Neural progenitor cell (in vitro differentiated cells): Measurements from ENCODE around the gene DDX52.

Experiments
- CTCF ChIP-seq: fragments of 200-600 bp; sonication (generic); IDR thresholded peaks from 2 replicates; pipeline ENCODE4 v1.5.1; 2017; ENCODE audit warnings: antibody characterized with exemption, mild to moderate bottlenecking
- EZH2 ChIP-seq: fragments of 200-600 bp; sonication (generic); IDR thresholded peaks from 2 replicates; pipeline ENCODE4 v1.6.1; 2017; ENCODE audit warnings: antibody characterized with exemption, mild to moderate bottlenecking, moderate library complexity

- TF ChIP-seq CTCF (no peak), EZH2 (no peak)
Observed at GRCh38 chr17:37610971-37611370, 32.3 kb downstream of the DDX52 start.
